H1 (cell line): ENCODE data around the gene C1orf50. TPM values are rescaled to one million over a fixed set of nuclear protein-coding genes. Genes with fewer than 3 reads are reported as not detected.

Experiments
- CTCF ChIA-PET: fragments of 300-600 bp; sonication (Branson Sonifier 250); formaldehyde crosslinking; loops from one replicate; lab custom pipeline; 2021; ENCODE audit not compliant: partially characterized antibody; lab: Charles Lee
- POLR2A ChIA-PET: fragments of 300-600 bp; sonication (Branson Sonifier 250); formaldehyde crosslinking; loops from one replicate; lab custom pipeline; 2021; ENCODE audit warnings: inconsistent platforms; ENCODE audit not compliant: partially characterized antibody; lab: Charles Lee
- DNase-seq, 2 experiments: peaks; one replicate each; pipeline versions ENCODE4 v3.0.0 to v3.0.0-alpha.2; 2010 to 2022; ENCODE audit warnings: low spot score in 2 of 2, low read depth in 1 of 2, mixed read lengths in 1 of 2
- FAIRE-seq: peaks from 2 replicates; lab custom pipeline; 2011; peaks lifted over from hg19 to GRCh38; lab: Jason Lieb, UNC
- H2AFZ ChIP-seq: 2 replicates; pipeline ENCODE4 v1.8.1; 2012; ENCODE audit warnings: low read length, inconsistent platforms
- H2AK5ac ChIP-seq: 2 replicates; pipeline ENCODE4 v1.6.1; 2013; ENCODE audit warnings: low read depth, low read length
- H2BK120ac ChIP-seq: replicated peaks from 2 replicates; pipeline ENCODE3; 2013; ENCODE audit warnings: low read depth, low read length, inconsistent platforms
- H2BK12ac ChIP-seq: 2 replicates; pipeline ENCODE4 v1.6.1; 2013; ENCODE audit warnings: low read depth, low read length
- H2BK15ac ChIP-seq: 2 replicates; pipeline ENCODE4 v1.6.1; 2013; ENCODE audit warnings: low read length
- H2BK20ac ChIP-seq: 2 replicates; pipeline ENCODE4 v1.6.1; 2013; ENCODE audit warnings: low read length
- H2BK5ac ChIP-seq: 2 replicates; pipeline ENCODE4 v1.6.1; 2013; ENCODE audit warnings: low read depth, low read length
- H3K14ac ChIP-seq: 2 replicates; pipeline ENCODE4 v1.6.1; 2013; ENCODE audit warnings: inconsistent platforms; ENCODE audit not compliant: insufficient read length
- H3K18ac ChIP-seq: 2 replicates; pipeline ENCODE4 v1.6.1; 2013; ENCODE audit warnings: low read length; ENCODE audit errors: extremely low read depth
- H3K23ac ChIP-seq: 2 replicates; pipeline ENCODE4 v1.6.1; 2013; ENCODE audit warnings: inconsistent platforms; ENCODE audit not compliant: insufficient read length
- H3K23me2 ChIP-seq: 2 replicates; pipeline ENCODE4 v1.6.1; 2013; ENCODE audit warnings: low read depth, low read length
- H3K27ac ChIP-seq: 2 replicates; pipeline ENCODE4 v1.6.1; 2011; ENCODE audit warnings: low read depth, low read length, inconsistent platforms
- H3K27me3 ChIP-seq, 4 experiments: replicated peaks in 1 of 4; 1 replicate in 1 of 4; 2 replicates in 3 of 4; pipeline versions ENCODE4 v1.6.1 to v1.8.1; 2011 to 2013; ENCODE audit warnings: low read length in 3 of 4, mild to moderate bottlenecking in 3 of 4, inconsistent platforms in 2 of 4, mixed read lengths in 2 of 4, moderate library complexity in 1 of 4; ENCODE audit not compliant: control insufficient read depth in 3 of 4, insufficient read depth in 3 of 4; ENCODE audit errors: extremely low read depth in 1 of 4
- H3K36me3 ChIP-seq, 4 experiments: 2 replicates each; pipeline versions ENCODE4 v1.6.1 to v1.8.1; 2011 to 2013; ENCODE audit warnings: mild to moderate bottlenecking in 4 of 4, low read length in 3 of 4, moderate library complexity in 2 of 4, control low read depth in 1 of 4, inconsistent platforms in 1 of 4; ENCODE audit not compliant: insufficient read depth in 4 of 4, control insufficient read depth in 2 of 4
- H3K4ac ChIP-seq: replicated peaks from 2 replicates; pipeline ENCODE3; 2013; ENCODE audit warnings: low read length, low read depth, mixed read lengths, inconsistent platforms; ENCODE audit not compliant: insufficient read length
- H3K4me1 ChIP-seq, 4 experiments: replicated peaks in 1 of 4; 1 replicate in 1 of 4; 2 replicates in 3 of 4; pipeline versions ENCODE4 v1.6.1 to v1.8.1; 2011 to 2013; ENCODE audit warnings: low read length in 3 of 4, inconsistent platforms in 2 of 4, mixed read lengths in 1 of 4; ENCODE audit not compliant: insufficient read depth in 4 of 4, control insufficient read depth in 3 of 4
- H3K4me2 ChIP-seq, 2 experiments: 2 replicates each; pipeline versions ENCODE4 v1.6.1 to v1.8.1; 2011 to 2013; ENCODE audit warnings: low read depth in 2 of 2, low read length in 2 of 2, control low read depth in 1 of 2, inconsistent platforms in 1 of 2, mild to moderate bottlenecking in 1 of 2; ENCODE audit not compliant: insufficient read depth in 1 of 2
- H3K4me3 ChIP-seq, 4 experiments: fragments of 200-600, 300-600 bp in 1 of 4; sonication (generic), shearing (Covaris generic), sonication (Bioruptor Twin) in 1 of 4; 2 replicates each; pipeline versions ENCODE4 v1.5.1 to v1.8.1; 2011 to 2016; ENCODE audit warnings: low read length in 4 of 4, low read depth in 3 of 4, control low read depth in 2 of 4, inconsistent platforms in 2 of 4, mild to moderate bottlenecking in 2 of 4, mixed read lengths in 1 of 4, moderate library complexity in 1 of 4; ENCODE audit not compliant: insufficient read depth in 2 of 4; ENCODE audit errors: extremely low read depth in 1 of 4
- H3K56ac ChIP-seq: replicated peaks from 2 replicates; pipeline ENCODE3; 2013; ENCODE audit warnings: low read depth, mild to moderate bottlenecking, mixed read lengths, low read length, inconsistent platforms; ENCODE audit not compliant: insufficient read length
- H3K79me1 ChIP-seq: 2 replicates; pipeline ENCODE4 v1.6.1; 2013; ENCODE audit warnings: low read depth, low read length, control low read depth
- H3K79me2 ChIP-seq, 2 experiments: 2 replicates each; pipeline versions ENCODE4 v1.6.1 to v1.8.1; 2012 to 2013; ENCODE audit warnings: low read length in 2 of 2, mild to moderate bottlenecking in 2 of 2, inconsistent platforms in 1 of 2; ENCODE audit not compliant: insufficient read depth in 2 of 2, control insufficient read depth in 1 of 2
- H3K9ac ChIP-seq, 4 experiments: replicated peaks in 1 of 4; 1 replicate in 1 of 4; 2 replicates in 3 of 4; pipeline versions ENCODE4 v1.6.1 to v1.8.1; 2011 to 2013; ENCODE audit warnings: low read depth in 3 of 4, low read length in 3 of 4, control low read depth in 2 of 4, mild to moderate bottlenecking in 2 of 4, moderate library complexity in 2 of 4, inconsistent platforms in 1 of 4; ENCODE audit errors: extremely low read depth in 1 of 4
- H3K9me3 ChIP-seq, 2 experiments: 2 replicates each; pipeline versions ENCODE4 v1.6.1 to v1.8.1; 2012 to 2013; ENCODE audit warnings: mild to moderate bottlenecking in 2 of 2, moderate library complexity in 2 of 2, control low read depth in 1 of 2, inconsistent platforms in 1 of 2, low read depth in 1 of 2, low read length in 1 of 2, mixed read lengths in 1 of 2; ENCODE audit not compliant: insufficient read depth in 2 of 2
- H4K20me1 ChIP-seq, 2 experiments: replicated peaks in 1 of 2; 2 replicates each; pipeline versions ENCODE3 to v1.8.1; 2011 to 2013; ENCODE audit warnings: inconsistent platforms in 2 of 2, low read length in 2 of 2, mild to moderate bottlenecking in 1 of 2; ENCODE audit not compliant: insufficient read depth in 2 of 2, control insufficient read depth in 1 of 2
- H4K5ac ChIP-seq: 2 replicates; pipeline ENCODE4 v1.6.1; 2013; ENCODE audit warnings: low read length, low read depth, mixed read lengths, inconsistent platforms; ENCODE audit not compliant: insufficient read length
- H4K8ac ChIP-seq: 2 replicates; pipeline ENCODE4 v1.8.0; 2013; ENCODE audit warnings: mild to moderate bottlenecking, moderate library complexity, low read length, inconsistent platforms; ENCODE audit not compliant: insufficient read depth; ENCODE audit errors: extremely low read depth
- H4K91ac ChIP-seq: replicated peaks from 2 replicates; pipeline ENCODE3; 2013; ENCODE audit warnings: low read length, mixed read lengths, inconsistent platforms; ENCODE audit not compliant: insufficient read length
- ASH2L ChIP-seq: fragments of 200-600, 300-600 bp; sonication (generic); IDR thresholded peaks from one replicate; pipeline ENCODE4 v1.7.1; 2017; ENCODE audit warnings: low read length
- BCL11A ChIP-seq, 2 experiments: IDR thresholded peaks; one replicate each; pipeline ENCODE4 v1.6.1; 2011; ENCODE audit warnings: low read depth in 2 of 2, low read length in 2 of 2, mild to moderate bottlenecking in 2 of 2
- BRCA1 ChIP-seq: IDR thresholded peaks from 2 replicates; pipeline ENCODE4 v1.6.1; 2012; ENCODE audit warnings: low read depth, low read length, improper control_type of control experiment
- CREB1 ChIP-seq: IDR thresholded peaks from 2 replicates; pipeline ENCODE4 v1.6.1; 2012; ENCODE audit warnings: inconsistent platforms
- RBBP5 ChIP-seq: IDR thresholded peaks from 2 replicates; pipeline ENCODE4 v1.7.1; 2012; ENCODE audit warnings: low read depth, mild to moderate bottlenecking, inconsistent platforms, low read length, moderate library complexity, borderline replicate concordance
- SAP30 ChIP-seq: fragments of 300-600 bp; sonication (generic); IDR thresholded peaks from 2 replicates; pipeline ENCODE4 v1.7.1; 2012; ENCODE audit warnings: low read length, moderate library complexity, mild to moderate bottlenecking, inconsistent platforms; ENCODE audit not compliant: insufficient read depth, insufficient replicate concordance
- SP4 ChIP-seq: IDR thresholded peaks from 2 replicates; pipeline ENCODE4 v1.6.1; 2012; ENCODE audit warnings: low read length, inconsistent platforms
- whole genome bisulfite sequencing, 2 experiments: shearing (Covaris generic) in 1 of 2; methylation state at CpG; one replicate each; pipeline versions ENCODE4 v1.1.6 to v1.1.7; 2013 to 2015; ENCODE audit warnings: low lambda C conversion rate in 2 of 2, mixed read lengths in 2 of 2, inconsistent platforms in 1 of 2, low coverage in 1 of 2, missing lambda C conversion rate in 1 of 2; ENCODE audit not compliant: insufficient replicate concordance in 2 of 2, insufficient coverage in 1 of 2, insufficient read length in 1 of 2; ENCODE audit errors: extremely low coverage in 1 of 2, missing lambda C conversion rate in 1 of 2; 5-methylcytosine and 5-hydroxymethylcytosine counted together
- polyA plus RNA-seq, 7 experiments: library from polyadenylated mRNA; depleted of rRNA in 3 of 7; stranded (reverse) in 5 of 7; unstranded in 2 of 7; fragments of >200 nt in 5 of 7; fragments of 200-250 nt in 2 of 7; gene quantifications; 1 replicate in 5 of 7; 2 replicates in 1 of 7; 4 replicates in 1 of 7; pipeline versions ENCODE4 v1.2.1 to v1.2.3, GENCODE V29; 2011 to 2013; ENCODE audit warnings: missing spikeins in 2 of 7, mixed read lengths in 2 of 7
- total RNA-seq: library from RNA; stranded (reverse); fragmentation: NEBNext Ultra II Directional; extraction: Animal tissue kit (Norgen Biotek cat#: 25700); gene quantifications from 2 replicates; pipeline ENCODE4 v1.2.1, GENCODE V29; 2021

C1orf50 gene
- total and polyA plus RNA-seq, 2 of the 8 experiments (the other 6 are each of a cell fraction or from before 2014, with no cell fraction given), result 3.2 to 7.1 TPM

DNA sequence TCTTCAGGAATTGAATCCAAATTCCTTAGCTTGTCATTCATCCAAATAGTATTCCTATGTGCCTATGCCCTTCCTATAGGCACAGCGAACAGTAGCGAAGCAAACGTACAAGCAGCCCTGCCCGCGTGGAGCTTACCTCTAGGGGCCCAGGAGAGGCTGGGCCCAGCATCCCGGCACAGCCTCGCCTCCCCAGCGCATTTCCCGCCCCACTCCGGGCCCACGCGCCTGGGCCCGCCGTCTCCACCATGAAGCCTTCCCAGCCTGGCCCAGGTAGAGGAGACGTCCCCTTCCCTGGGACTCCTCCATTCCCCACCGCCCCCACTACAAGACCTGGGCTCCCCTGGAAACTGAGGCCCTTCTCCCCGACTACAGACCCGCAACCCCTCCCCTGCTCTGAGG is 17.5 kb downstream of the C1orf50 start:
- no peaks in the 10 kb centered on the region for H3K27me3 ChIP-seq
- no peak overlapping the region for H4K91ac ChIP-seq
- ChIA-PET CTCF (interaction anchor here (1.0 to 4.7 kb wide), 5 partner anchors 11 to 289 kb away, joined by 3 to 22 read pairs (median 4); no protein-coding TSS in a partner anchor), POLR2A (interaction anchor here (1.0 to 2.3 kb wide), 2 partner anchors 9 to 10 kb away, joined by 4 to 9 read pairs; no protein-coding TSS in a partner anchor)
- no peak overlapping the region for H3K4ac ChIP-seq
- no peak overlapping the region for H2BK15ac ChIP-seq
- no peak overlapping the region for H3K18ac ChIP-seq
- TF ChIP-seq ASH2L (no peak), SAP30 (no peak), SP4 (no peak), RBBP5 (no peak), BRCA1 (no peak), BCL11A (IDR thresholded peaks at IDR 0.05; ENCODE audit: low read depth in 2 of 2, low read length in 2 of 2) (no peak), CREB1 (no peak)
- peaks cover 0 to 10% (median 3%) of the 10 kb centered on the region in 4 experiments; a peak in 3 of 8 replicates for H3K36me3 ChIP-seq
- no peaks in the 10 kb centered on the region for H3K79me2 ChIP-seq
- H2BK20ac ChIP-seq, result no peak overlapping the region
- H3K23me2 ChIP-seq, result no peaks in the 10 kb centered on the region
- FAIRE-seq, result no peak
- no peak overlapping the region; the same call in 1 of the 2 replicates for H4K8ac ChIP-seq
- no peaks in the 10 kb centered on the region for H3K9me3 ChIP-seq
- WGBS, 2 experiments, result 88% methylated on average over 18 of the region's 18 CpGs; no CpG with 5 or more reads in 1 of the 2 experiments
- peaks cover 0 to 2% of the 10 kb centered on the region in 2 experiments for H4K20me1 ChIP-seq
- H2AFZ ChIP-seq, result no peak overlapping the region
- no peak overlapping the region for H3K23ac ChIP-seq
- DNase-seq, result no peak
- no peak overlapping the region for H2BK12ac ChIP-seq
- H3K4me1 ChIP-seq, result peaks cover 0 to 8% (median under 1%) of the 10 kb centered on the region in 4 experiments; a peak in 2 of 7 replicates
- no peak overlapping the region for H3K27ac ChIP-seq
- H3K14ac ChIP-seq, result no peak overlapping the region
- H3K4me3 ChIP-seq, result no peak overlapping the region
- H2BK120ac ChIP-seq, result no peak overlapping the region
- H2AK5ac ChIP-seq, result no peak overlapping the region
- no peak overlapping the region for H3K4me2 ChIP-seq
- H3K9ac ChIP-seq, result no peak overlapping the region
- no peak overlapping the region for H4K5ac ChIP-seq
- no peak overlapping the region; the same call in 1 of the 2 replicates for H2BK5ac ChIP-seq
- no peaks in the 10 kb centered on the region for H3K79me1 ChIP-seq
- H3K56ac ChIP-seq, result no peak overlapping the region
